Measurements from ENCODE around the gene PAFAH2. TPM values are rescaled to one million over a fixed set of nuclear protein-coding genes. Genes with fewer than 3 reads are reported as not detected.

PAFAH2 gene
- total RNA-seq, 2 donors from 2014 or later: 11.6 to 13.3 TPM

DNA sequence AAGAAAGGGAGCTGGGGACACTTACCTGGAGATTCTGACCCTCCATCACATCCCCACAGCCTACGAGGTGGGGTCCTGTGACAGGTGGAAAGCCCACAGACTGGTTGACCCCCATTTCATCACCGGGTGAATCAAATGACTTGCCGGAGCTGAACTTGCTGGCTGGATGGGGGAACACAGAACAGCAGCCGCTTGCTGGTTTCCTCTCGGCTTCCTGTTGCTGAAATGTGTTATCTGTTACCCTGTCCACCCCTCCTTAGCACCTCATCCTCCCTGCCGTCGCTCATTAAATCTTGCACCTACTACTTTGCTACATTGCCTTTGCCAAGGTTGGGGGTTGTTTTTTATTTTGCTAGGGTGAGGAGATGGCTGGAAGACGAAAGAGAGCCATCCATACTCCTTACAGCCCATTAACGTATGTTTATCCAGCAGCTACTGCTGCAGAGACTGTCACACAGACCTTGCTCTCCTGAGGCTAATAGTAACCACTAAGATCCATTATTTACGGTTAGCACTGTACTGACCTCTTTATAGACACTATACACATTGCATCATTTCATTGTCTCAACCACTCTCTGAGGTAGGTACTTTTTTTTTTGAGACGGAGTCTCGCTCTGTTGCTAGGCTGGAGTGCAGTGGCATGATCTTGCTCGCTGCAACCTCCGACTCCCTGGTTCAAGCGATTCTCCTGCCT, 7.0 kb downstream of the PAFAH2 start:
- peaks cover 31% of the 10 kb centered on the region for H3K4me1 Mint-ChIP-seq
- Histone ChIP-seq H3K9ac (ENCODE audit: extremely low read depth, low read length, poor library complexity, severe bottlenecking) (no peak overlapping the region), H3K27me3 (ENCODE audit: control insufficient read depth, insufficient read depth, low read length, poor library complexity, severe bottlenecking) (no peaks in the 10 kb centered on the region), H3K4me1 (ENCODE audit: control insufficient read depth, insufficient read depth, low read length) (peaks cover 8% of the 10 kb centered on the region), H3K9me3 (ENCODE audit: control insufficient read depth, low read length) (no peaks in the 10 kb centered on the region), H3K4me3 (ENCODE audit: low read length) (no peak overlapping the region), H3K36me3 (ENCODE audit: control insufficient read depth, insufficient read depth, low read length) (peaks cover 10% of the 10 kb centered on the region), H3K27ac (ENCODE audit: low read depth, low read length) (no peak overlapping the region)
- TF ChIP-seq, protein P1, sequence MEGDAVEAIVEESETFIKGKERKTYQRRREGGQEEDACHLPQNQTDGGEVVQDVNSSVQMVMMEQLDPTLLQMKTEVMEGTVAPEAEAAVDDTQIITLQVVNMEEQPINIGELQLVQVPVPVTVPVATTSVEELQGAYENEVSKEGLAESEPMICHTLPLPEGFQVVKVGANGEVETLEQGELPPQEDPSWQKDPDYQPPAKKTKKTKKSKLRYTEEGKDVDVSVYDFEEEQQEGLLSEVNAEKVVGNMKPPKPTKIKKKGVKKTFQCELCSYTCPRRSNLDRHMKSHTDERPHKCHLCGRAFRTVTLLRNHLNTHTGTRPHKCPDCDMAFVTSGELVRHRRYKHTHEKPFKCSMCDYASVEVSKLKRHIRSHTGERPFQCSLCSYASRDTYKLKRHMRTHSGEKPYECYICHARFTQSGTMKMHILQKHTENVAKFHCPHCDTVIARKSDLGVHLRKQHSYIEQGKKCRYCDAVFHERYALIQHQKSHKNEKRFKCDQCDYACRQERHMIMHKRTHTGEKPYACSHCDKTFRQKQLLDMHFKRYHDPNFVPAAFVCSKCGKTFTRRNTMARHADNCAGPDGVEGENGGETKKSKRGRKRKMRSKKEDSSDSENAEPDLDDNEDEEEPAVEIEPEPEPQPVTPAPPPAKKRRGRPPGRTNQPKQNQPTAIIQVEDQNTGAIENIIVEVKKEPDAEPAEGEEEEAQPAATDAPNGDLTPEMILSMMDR (conservative IDR thresholded peaks at IDR 0.05): no peak
- peak overlapping the region; percentile 7 for H3K27ac Mint-ChIP-seq
- H3K4me3 Mint-ChIP-seq: no peak overlapping the region
- peak; percentile 87 for DNase-seq
- no peaks in the 10 kb centered on the region for H3K9me3 Mint-ChIP-seq
- no peaks in the 10 kb centered on the region for H3K27me3 Mint-ChIP-seq (ENCODE audit: insufficient read depth)
- WGBS, 2 experiments (ENCODE audit: insufficient coverage in 1 of 2, insufficient read length in 1 of 2): 75 to 87% methylated on average over 9 to 15 of the region's 15 CpGs
- peaks cover 20% of the 10 kb centered on the region for H3K36me3 Mint-ChIP-seq (ENCODE audit: low read depth)

- Mint-ChIP-seq H3K9me3 (no peaks in the 10 kb centered on the region), H3K36me3 (ENCODE audit: low read depth) (peaks cover 25% of the 10 kb centered on the region), H3K27me3 (ENCODE audit: insufficient read depth) (no peaks in the 10 kb centered on the region), H3K4me1 (peaks cover 30% of the 10 kb centered on the region), H3K4me3 (no peak overlapping the region), H3K27ac (peak overlapping the region; percentile 7)
- TF ChIP-seq, protein P1 (conservative IDR thresholded peaks at IDR 0.05): no peak
- no peak overlapping the region for H3K27ac ChIP-seq (ENCODE audit: low read depth, low read length)
- WGBS, 2 experiments (ENCODE audit: insufficient coverage in 1 of 2, insufficient read length in 1 of 2): 93 to 100% methylated on average over 2 to 6 of the region's 6 CpGs
- H3K4me3 ChIP-seq (ENCODE audit: low read length): no peak overlapping the region
- no peaks in the 10 kb centered on the region for H3K9me3 ChIP-seq (ENCODE audit: control insufficient read depth, low read length)
- H3K36me3 ChIP-seq (ENCODE audit: control insufficient read depth, insufficient read depth, low read length): peaks cover 16% of the 10 kb centered on the region
- H3K4me1 ChIP-seq (ENCODE audit: control insufficient read depth, insufficient read depth, low read length): peaks cover 8% of the 10 kb centered on the region
- no peaks in the 10 kb centered on the region for H3K27me3 ChIP-seq (ENCODE audit: control insufficient read depth, insufficient read depth, low read length, poor library complexity, severe bottlenecking)
- no peak overlapping the region for H3K9ac ChIP-seq (ENCODE audit: extremely low read depth, low read length, poor library complexity, severe bottlenecking)
- DNase-seq: no peak
These were observed 7.6 kb downstream of the PAFAH2 start for GRCh38 chr1:25990251-25990650.

GRCh38 chr1:25989440-25990234, 8.2 kb downstream of the PAFAH2 start:
- Histone ChIP-seq H3K27ac (ENCODE audit: low read depth, low read length) (no peak overlapping the region), H3K9me3 (ENCODE audit: control insufficient read depth, low read length) (no peaks in the 10 kb centered on the region), H3K4me3 (ENCODE audit: low read length) (no peak overlapping the region), H3K36me3 (ENCODE audit: control insufficient read depth, insufficient read depth, low read length) (peaks cover 19% of the 10 kb centered on the region), H3K4me1 (ENCODE audit: control insufficient read depth, insufficient read depth, low read length) (peaks cover 8% of the 10 kb centered on the region), H3K9ac (ENCODE audit: extremely low read depth, low read length, poor library complexity, severe bottlenecking) (no peak overlapping the region), H3K27me3 (ENCODE audit: control insufficient read depth, insufficient read depth, low read length, poor library complexity, severe bottlenecking) (no peaks in the 10 kb centered on the region)
- no peak for DNase-seq
- no peaks in the 10 kb centered on the region for H3K9me3 Mint-ChIP-seq
- TF ChIP-seq, protein P1 (conservative IDR thresholded peaks at IDR 0.05): no peak
- no peak overlapping the region for H3K4me3 Mint-ChIP-seq
- H3K27me3 Mint-ChIP-seq (ENCODE audit: insufficient read depth): no peaks in the 10 kb centered on the region
- 96 to 97% methylated on average over 6 to 10 of the region's 11 CpGs for WGBS, 2 experiments (ENCODE audit: insufficient coverage in 1 of 2, insufficient read length in 1 of 2)
- H3K36me3 Mint-ChIP-seq (ENCODE audit: low read depth): peaks cover 28% of the 10 kb centered on the region
- H3K27ac Mint-ChIP-seq: peak overlapping the region; percentile 79
- peaks cover 26% of the 10 kb centered on the region for H3K4me1 Mint-ChIP-seq

All from endodermal cell (in vitro differentiated cells).